ENCODE data around the gene KMT2A. TPM values are rescaled to one million over a fixed set of nuclear protein-coding genes. Genes with fewer than 3 reads are reported as not detected.
"Not testable (repeated sequence)": the region's sequence is repeated elsewhere in the genome, so short reads cannot be mapped to it uniquely, and the experiment has no call there.

Gene KMT2A
- total and polyA plus RNA-seq, 10 of the 15 experiments (the other 5 are each of a cell fraction or from before 2014, with no cell fraction given) = 6.1 to 56.9 (median 25.4) TPM

GRCh38 chr11:118401880-118402590 lies 34.3 kb upstream of the KMT2A start:
- Histone ChIP-seq H3K4me1 (ENCODE audit: control insufficient read depth, insufficient read depth, low read length) (peaks cover 15% of the 10 kb centered on the region; the same call in 1 of the 2 replicates), H3K9ac (ENCODE audit: control insufficient read depth, insufficient read depth, low read length) (peak overlapping the region; percentile 94), H3K27ac (ENCODE audit: control insufficient read depth, insufficient read depth) (peak overlapping the region; percentile 98), H3K4me2 (ENCODE audit: control insufficient read depth, insufficient read depth) (peak overlapping the region; percentile 83), H3K27me3 (replicated peaks in 1 of 2; ENCODE audit: control insufficient read depth in 2 of 2, insufficient read depth in 2 of 2, low read length in 1 of 2) (no peaks in the 10 kb centered on the region), H2AFZ (ENCODE audit: control insufficient read depth, low read depth, low read length) (peak overlapping the region; percentile 99; the same call in 1 of the 2 replicates), H3K4me3 (peak overlapping the region; percentile 89), H4K20me1 (ENCODE audit: control insufficient read depth, insufficient read depth) (no peaks in the 10 kb centered on the region), H3K79me2 (ENCODE audit: control insufficient read depth, insufficient read depth, low read length) (peaks cover 62% of the 10 kb centered on the region), H3K9me3 (replicated peaks; ENCODE audit: control insufficient read depth, insufficient read depth, low read length) (no peaks in the 10 kb centered on the region), H3K36me3 (ENCODE audit: control insufficient read depth in 2 of 2, insufficient read depth in 2 of 2, low read length in 1 of 2) (peaks cover 0 to 6% of the 10 kb centered on the region in 2 experiments; a peak in 2 of 4 replicates)
- POLR2A ChIA-PET = interaction anchor here (0.7 to 1.4 kb wide), 8 partner anchors 9 to 729 kb away, joined by 3 to 5 read pairs (median 4); no protein-coding TSS in a partner anchor
- TSS peak; percentile 70 for BruUV-seq (replicated peaks)
- intact Hi-C loops (cut with micrococcal nuclease; ENCODE audit: unreplicated experiment) (loop anchor here (2.0 kb wide), 1 partner anchor 33 kb away; no protein-coding TSS in a partner anchor), in situ Hi-C loops (cut with MboI) (no loop called here)
- DNase-seq (ENCODE audit: low read depth, low spot score) (no peak), ATAC-seq (peak; percentile 26), FAIRE-seq (no peak)
- under 1% methylated on average over 22 of the region's 22 CpGs for WGBS (ENCODE audit: insufficient coverage, insufficient replicate concordance, low lambda C conversion rate, missing lambda C conversion rate)
- SMC1A ChIA-PET (ENCODE audit: uncharacterized antibody, unreplicated experiment) = interaction anchor here (0.7 to 2.1 kb wide), 12 partner anchors 10 to 90 kb away, joined by 3 to 10 read pairs (median 4); no protein-coding TSS in a partner anchor
- CTCF ChIA-PET = interaction anchor here (0.6 to 3.2 kb wide), 10 partner anchors 9 to 203 kb away, joined by 3 to 29 read pairs (median 4); no protein-coding TSS in a partner anchor
- no peak for TF ChIP-seq SUZ12 (IDR thresholded peaks at IDR 0.05; ENCODE audit: unreplicated experiment)
- RAD21 ChIA-PET (ENCODE audit: unreplicated experiment) = interaction anchor here (0.8 to 3.0 kb wide), 6 partner anchors 33 to 86 kb away, joined by 3 to 13 read pairs (median 6); partner anchors contain the start of gene KMT2A

GRCh38 chr11:118402594-118402993 lies 33.7 kb upstream of the KMT2A start:
- peaks cover 67% of the 10 kb centered on the region for H3K79me2 ChIP-seq (ENCODE audit: control insufficient read depth, insufficient read depth, low read length)
- ATAC-seq; H3K9me3 ChIP-seq (replicated peaks; ENCODE audit: control insufficient read depth, insufficient read depth, low read length); H3K27me3 ChIP-seq (replicated peaks in 1 of 2; ENCODE audit: control insufficient read depth in 2 of 2, insufficient read depth in 2 of 2, low read length in 1 of 2); DNase-seq (ENCODE audit: low read depth, low spot score); H3K36me3 ChIP-seq (ENCODE audit: control insufficient read depth in 2 of 2, insufficient read depth in 2 of 2, low read length in 1 of 2); FAIRE-seq; H2AFZ ChIP-seq (ENCODE audit: control insufficient read depth, low read depth, low read length); BruUV-seq (replicated peaks); H4K20me1 ChIP-seq (ENCODE audit: control insufficient read depth, insufficient read depth); intact Hi-C loops (cut with micrococcal nuclease; ENCODE audit: unreplicated experiment); in situ Hi-C loops (cut with MboI): not testable (repeated sequence)
- peak overlapping the region; percentile 94 for H3K9ac ChIP-seq (ENCODE audit: control insufficient read depth, insufficient read depth, low read length)
- WGBS (ENCODE audit: insufficient coverage, insufficient replicate concordance, low lambda C conversion rate, missing lambda C conversion rate) = 91% methylated on average over 6 of the region's 7 CpGs
- SMC1A ChIA-PET (ENCODE audit: uncharacterized antibody, unreplicated experiment) = interaction anchor here (0.7 to 2.1 kb wide), 12 partner anchors 11 to 238 kb away, joined by 3 to 10 read pairs (median 4); no protein-coding TSS in a partner anchor
- RAD21 ChIA-PET (ENCODE audit: unreplicated experiment) = interaction anchor here (0.8 to 3.0 kb wide), 6 partner anchors 33 to 86 kb away, joined by 3 to 13 read pairs (median 6); partner anchors contain the start of gene KMT2A
- peak overlapping the region; percentile 83 for H3K4me2 ChIP-seq (ENCODE audit: control insufficient read depth, insufficient read depth)
- peak overlapping the region; percentile 89 for H3K4me3 ChIP-seq
- H3K27ac ChIP-seq (ENCODE audit: control insufficient read depth, insufficient read depth) = peak overlapping the region; percentile 98; the same call in 1 of the 2 replicates
- H3K4me1 ChIP-seq (ENCODE audit: control insufficient read depth, insufficient read depth, low read length) = peaks cover 15% of the 10 kb centered on the region; the same call in 1 of the 2 replicates
- CTCF ChIA-PET = interaction anchor here (0.8 to 3.2 kb wide), 9 partner anchors 8 to 204 kb away, joined by 3 to 29 read pairs (median 4); no protein-coding TSS in a partner anchor
- 0 out of 2 replicates have a peak, but pooled peaks have one; percentile 24 for TF ChIP-seq HDGF (IDR thresholded peaks at IDR 0.05)
- POLR2A ChIA-PET = interaction anchor here (0.7 to 1.4 kb wide), 8 partner anchors 8 to 729 kb away, joined by 3 to 6 read pairs (median 4); no protein-coding TSS in a partner anchor
